GM23338 (cell line): ENCODE results near the gene DNAH11. TPM values are rescaled to one million over a fixed set of nuclear protein-coding genes. Genes with fewer than 3 reads are reported as not detected.

Source experiments
- ATAC-seq: fragments of 200-7000 bp; cut with Tn5 transposase; 3 replicates; pipeline ENCODE4 v1.9.1; 2020
- DNase-seq: peaks from one replicate; pipeline ENCODE4 v3.0.0-alpha.2; 2015; ENCODE audit warnings: low spot score
- H2AFZ ChIP-seq: fragments of 200-600 bp; sonication (generic); 2 replicates; pipeline ENCODE4 v1.8.0; 2016; ENCODE audit warnings: antibody characterized with exemption, mild to moderate bottlenecking, moderate library complexity
- H3F3A ChIP-seq: fragments of 200-600 bp; sonication (generic); replicated peaks from 2 replicates; pipeline ENCODE4 v1.8.0; 2017; ENCODE audit warnings: antibody characterized with exemption, mixed run types, low read depth
- H3K27ac ChIP-seq: fragments of 200-600 bp; sonication (generic); 2 replicates; pipeline ENCODE4 v1.6.1; 2016; ENCODE audit warnings: low read depth
- H3K27me3 ChIP-seq: fragments of 200-600 bp; sonication (generic); 2 replicates; pipeline ENCODE4 v1.8.0; 2016; ENCODE audit warnings: mild to moderate bottlenecking, mixed run types, moderate library complexity; ENCODE audit not compliant: insufficient read depth
- H3K36me3 ChIP-seq: fragments of 200-600 bp; sonication (generic); 2 replicates; pipeline ENCODE4 v1.8.0; 2016; ENCODE audit warnings: mild to moderate bottlenecking; ENCODE audit not compliant: insufficient read depth
- H3K4me1 ChIP-seq: fragments of 200-600 bp; sonication (generic); 2 replicates; pipeline ENCODE4 v1.8.0; 2016; ENCODE audit warnings: mild to moderate bottlenecking, moderate library complexity; ENCODE audit not compliant: insufficient read depth
- H3K4me2 ChIP-seq: fragments of 200-600 bp; sonication (generic); 2 replicates; pipeline ENCODE4 v1.7.1; 2017; ENCODE audit warnings: mixed run types
- H3K4me3 ChIP-seq: fragments of 200-600 bp; sonication (generic); 2 replicates; pipeline ENCODE4 v1.6.1; 2016; ENCODE audit warnings: mixed run types
- H3K79me2 ChIP-seq: fragments of 200-600 bp; sonication (generic); replicated peaks from 2 replicates; pipeline ENCODE4 v1.8.0; 2017; ENCODE audit warnings: mild to moderate bottlenecking; ENCODE audit not compliant: insufficient read depth
- H3K9me2 ChIP-seq: fragments of 200-600 bp; sonication (generic); 2 replicates; pipeline ENCODE4 v1.8.0; 2017; ENCODE audit not compliant: insufficient read depth
- H4K20me1 ChIP-seq: fragments of 200-600 bp; sonication (generic); replicated peaks from 2 replicates; pipeline ENCODE4 v1.8.0; 2017; ENCODE audit warnings: mild to moderate bottlenecking; ENCODE audit not compliant: insufficient read depth
- H3K27ac Mint-ChIP-seq: 2 replicates; pipeline ENCODE4 v1.8.0; 2020; ENCODE audit warnings: inconsistent platforms, mild to moderate bottlenecking, moderate library complexity, mixed read lengths
- H3K27me3 Mint-ChIP-seq: 3 replicates; pipeline ENCODE4 v1.8.0; 2022; ENCODE audit warnings: low read depth, mild to moderate bottlenecking, moderate library complexity, mixed read lengths, inconsistent platforms; ENCODE audit not compliant: insufficient read depth, poor library complexity
- H3K36me3 Mint-ChIP-seq: 3 replicates; pipeline ENCODE4 v1.8.0; 2021; ENCODE audit warnings: low read depth, mild to moderate bottlenecking, inconsistent platforms, moderate library complexity, mixed read lengths
- H3K4me1 Mint-ChIP-seq: 3 replicates; pipeline ENCODE4 v1.8.0; 2020; ENCODE audit warnings: mild to moderate bottlenecking, inconsistent platforms, mixed read lengths
- H3K4me3 Mint-ChIP-seq: 3 replicates; pipeline ENCODE4 v1.8.0; 2021; ENCODE audit warnings: moderate library complexity, mild to moderate bottlenecking, inconsistent platforms, mixed read lengths
- H3K9me3 Mint-ChIP-seq: 3 replicates; pipeline ENCODE4 v1.8.0; 2020; ENCODE audit warnings: moderate library complexity, mild to moderate bottlenecking, inconsistent platforms, mixed read lengths
- CREB1 ChIP-seq: fragments of 250-450 bp; sonication (Bioruptor Pico); IDR thresholded peaks from 2 replicates; pipeline ENCODE4 v1.5.0; 2020; ENCODE audit warnings: low read depth, mild to moderate bottlenecking, moderate library complexity
- CTCF ChIP-seq, 2 experiments: fragments of 200-600 bp in 1 of 2; sonication (generic) in 1 of 2; conservative IDR thresholded peaks; 2 replicates each; pipeline versions ENCODE4 v1.5.1 to v1.6.1; 2016 to 2017; ENCODE audit warnings: antibody characterized with exemption in 2 of 2, low read depth in 2 of 2, mild to moderate bottlenecking in 2 of 2, moderate library complexity in 1 of 2
- EZH2 ChIP-seq: fragments of 200-600 bp; sonication (generic); IDR thresholded peaks from one replicate; pipeline ENCODE4 v1.8.0; 2017; ENCODE audit warnings: antibody characterized with exemption, mild to moderate bottlenecking, low read depth; ENCODE audit not compliant: unreplicated experiment
- EZH2phosphoT487 ChIP-seq: fragments of 200-600 bp; sonication (generic); IDR thresholded peaks from one replicate; pipeline ENCODE4 v1.8.1; 2018; ENCODE audit warnings: antibody characterized with exemption; ENCODE audit not compliant: unreplicated experiment
- JUNB ChIP-seq: IDR thresholded peaks from one replicate; pipeline ENCODE4 v1.6.1; 2016; ENCODE audit warnings: antibody characterized with exemption; ENCODE audit not compliant: unreplicated experiment
- NANOG ChIP-seq: IDR thresholded peaks from 2 replicates; pipeline ENCODE4 v1.6.1; 2016; ENCODE audit warnings: antibody characterized with exemption, borderline replicate concordance
- POLR2AphosphoS5 ChIP-seq: IDR thresholded peaks from 2 replicates; pipeline ENCODE4 v1.6.1; 2016; ENCODE audit warnings: antibody characterized with exemption, low read depth
- STAT1 ChIP-seq: IDR thresholded peaks from one replicate; pipeline ENCODE4 v1.6.1; 2016; ENCODE audit warnings: antibody characterized with exemption; ENCODE audit not compliant: unreplicated experiment
- ZNF114 ChIP-seq: fragments of 250-450 bp; sonication (Bioruptor Pico); IDR thresholded peaks from 2 replicates; pipeline ENCODE4 v1.5.0; 2020; ENCODE audit warnings: mild to moderate bottlenecking, moderate library complexity
- ZNF331 ChIP-seq: fragments of 250-450 bp; sonication (Bioruptor Pico); IDR thresholded peaks from 2 replicates; pipeline ENCODE4 v1.5.0; 2020; ENCODE audit warnings: low read depth, mild to moderate bottlenecking, moderate library complexity
- polyA plus RNA-seq: library from polyadenylated mRNA; unstranded; fragments of >200 nt; fragmentation: Nextera tagmentation; extraction: Ambion mirVana; gene quantifications from 2 replicates; pipeline ENCODE4 v1.2.1, GENCODE V29; 2016
- total RNA-seq: library from RNA; depleted of rRNA; stranded (reverse); fragments of >200 nt; shearing (Covaris generic); gene quantifications from 2 replicates; pipeline ENCODE4 v1.2.3, GENCODE V29; 2014
- TF ChIP-seq, protein P1 (sequence below): fragments of 250-450 bp; sonication (Bioruptor Pico); IDR thresholded peaks from 2 replicates; pipeline ENCODE4 v1.5.0; 2020; ENCODE audit warnings: mild to moderate bottlenecking, moderate library complexity
- TF ChIP-seq, protein P2 (sequence below): IDR thresholded peaks from one replicate; pipeline ENCODE4 v1.6.1; 2018; ENCODE audit warnings: antibody characterized with exemption; ENCODE audit not compliant: unreplicated experiment
- TF ChIP-seq, protein P3 (sequence below): IDR thresholded peaks from 2 replicates; pipeline ENCODE4 v1.6.1; 2016; ENCODE audit warnings: antibody characterized with exemption

The DNAH11 gene
- total and polyA plus RNA-seq, 2 experiments from 2014 or later: 9.3 TPM

GRCh38 chr7:21777921-21778320, 235.1 kb downstream of the DNAH11 start:
- no peak overlapping the region for H3K27ac Mint-ChIP-seq
- Histone ChIP-seq H3F3A (0 out of 2 replicates have a peak, but pooled peaks cover 4% of the 10 kb centered on the region), H3K36me3 (no peaks in the 10 kb centered on the region), H3K79me2 (no peaks in the 10 kb centered on the region), H3K9me2 (peaks cover 3% of the 10 kb centered on the region; the same call in 1 of the 2 replicates), H3K4me2 (no peak overlapping the region), H3K4me1 (peaks cover 26% of the 10 kb centered on the region), H2AFZ (no peak overlapping the region), H3K4me3 (no peak overlapping the region), H3K27ac (no peak overlapping the region), H4K20me1 (no peaks in the 10 kb centered on the region), H3K27me3 (no peaks in the 10 kb centered on the region)
- H3K9me3 Mint-ChIP-seq: no peaks in the 10 kb centered on the region; the same call in 2 of the 3 replicates
- H3K4me1 Mint-ChIP-seq: peaks cover 31% of the 10 kb centered on the region
- DNase-seq (no peak), ATAC-seq (no peak)
- TF ChIP-seq CTCF (conservative IDR thresholded peaks at IDR 0.05; ENCODE audit: low read depth in 2 of 2) (no peak), NANOG (no peak), ZNF331 (CRISPR knock-in tag) (no peak), POLR2AphosphoS5 (no peak), EZH2 (no peak), CREB1 (CRISPR knock-in tag) (no peak), STAT1 (no peak), ZNF114 (CRISPR knock-in tag) (no peak), JUNB (no peak), EZH2phosphoT487 (no peak)
- TF ChIP-seq, protein P1, sequence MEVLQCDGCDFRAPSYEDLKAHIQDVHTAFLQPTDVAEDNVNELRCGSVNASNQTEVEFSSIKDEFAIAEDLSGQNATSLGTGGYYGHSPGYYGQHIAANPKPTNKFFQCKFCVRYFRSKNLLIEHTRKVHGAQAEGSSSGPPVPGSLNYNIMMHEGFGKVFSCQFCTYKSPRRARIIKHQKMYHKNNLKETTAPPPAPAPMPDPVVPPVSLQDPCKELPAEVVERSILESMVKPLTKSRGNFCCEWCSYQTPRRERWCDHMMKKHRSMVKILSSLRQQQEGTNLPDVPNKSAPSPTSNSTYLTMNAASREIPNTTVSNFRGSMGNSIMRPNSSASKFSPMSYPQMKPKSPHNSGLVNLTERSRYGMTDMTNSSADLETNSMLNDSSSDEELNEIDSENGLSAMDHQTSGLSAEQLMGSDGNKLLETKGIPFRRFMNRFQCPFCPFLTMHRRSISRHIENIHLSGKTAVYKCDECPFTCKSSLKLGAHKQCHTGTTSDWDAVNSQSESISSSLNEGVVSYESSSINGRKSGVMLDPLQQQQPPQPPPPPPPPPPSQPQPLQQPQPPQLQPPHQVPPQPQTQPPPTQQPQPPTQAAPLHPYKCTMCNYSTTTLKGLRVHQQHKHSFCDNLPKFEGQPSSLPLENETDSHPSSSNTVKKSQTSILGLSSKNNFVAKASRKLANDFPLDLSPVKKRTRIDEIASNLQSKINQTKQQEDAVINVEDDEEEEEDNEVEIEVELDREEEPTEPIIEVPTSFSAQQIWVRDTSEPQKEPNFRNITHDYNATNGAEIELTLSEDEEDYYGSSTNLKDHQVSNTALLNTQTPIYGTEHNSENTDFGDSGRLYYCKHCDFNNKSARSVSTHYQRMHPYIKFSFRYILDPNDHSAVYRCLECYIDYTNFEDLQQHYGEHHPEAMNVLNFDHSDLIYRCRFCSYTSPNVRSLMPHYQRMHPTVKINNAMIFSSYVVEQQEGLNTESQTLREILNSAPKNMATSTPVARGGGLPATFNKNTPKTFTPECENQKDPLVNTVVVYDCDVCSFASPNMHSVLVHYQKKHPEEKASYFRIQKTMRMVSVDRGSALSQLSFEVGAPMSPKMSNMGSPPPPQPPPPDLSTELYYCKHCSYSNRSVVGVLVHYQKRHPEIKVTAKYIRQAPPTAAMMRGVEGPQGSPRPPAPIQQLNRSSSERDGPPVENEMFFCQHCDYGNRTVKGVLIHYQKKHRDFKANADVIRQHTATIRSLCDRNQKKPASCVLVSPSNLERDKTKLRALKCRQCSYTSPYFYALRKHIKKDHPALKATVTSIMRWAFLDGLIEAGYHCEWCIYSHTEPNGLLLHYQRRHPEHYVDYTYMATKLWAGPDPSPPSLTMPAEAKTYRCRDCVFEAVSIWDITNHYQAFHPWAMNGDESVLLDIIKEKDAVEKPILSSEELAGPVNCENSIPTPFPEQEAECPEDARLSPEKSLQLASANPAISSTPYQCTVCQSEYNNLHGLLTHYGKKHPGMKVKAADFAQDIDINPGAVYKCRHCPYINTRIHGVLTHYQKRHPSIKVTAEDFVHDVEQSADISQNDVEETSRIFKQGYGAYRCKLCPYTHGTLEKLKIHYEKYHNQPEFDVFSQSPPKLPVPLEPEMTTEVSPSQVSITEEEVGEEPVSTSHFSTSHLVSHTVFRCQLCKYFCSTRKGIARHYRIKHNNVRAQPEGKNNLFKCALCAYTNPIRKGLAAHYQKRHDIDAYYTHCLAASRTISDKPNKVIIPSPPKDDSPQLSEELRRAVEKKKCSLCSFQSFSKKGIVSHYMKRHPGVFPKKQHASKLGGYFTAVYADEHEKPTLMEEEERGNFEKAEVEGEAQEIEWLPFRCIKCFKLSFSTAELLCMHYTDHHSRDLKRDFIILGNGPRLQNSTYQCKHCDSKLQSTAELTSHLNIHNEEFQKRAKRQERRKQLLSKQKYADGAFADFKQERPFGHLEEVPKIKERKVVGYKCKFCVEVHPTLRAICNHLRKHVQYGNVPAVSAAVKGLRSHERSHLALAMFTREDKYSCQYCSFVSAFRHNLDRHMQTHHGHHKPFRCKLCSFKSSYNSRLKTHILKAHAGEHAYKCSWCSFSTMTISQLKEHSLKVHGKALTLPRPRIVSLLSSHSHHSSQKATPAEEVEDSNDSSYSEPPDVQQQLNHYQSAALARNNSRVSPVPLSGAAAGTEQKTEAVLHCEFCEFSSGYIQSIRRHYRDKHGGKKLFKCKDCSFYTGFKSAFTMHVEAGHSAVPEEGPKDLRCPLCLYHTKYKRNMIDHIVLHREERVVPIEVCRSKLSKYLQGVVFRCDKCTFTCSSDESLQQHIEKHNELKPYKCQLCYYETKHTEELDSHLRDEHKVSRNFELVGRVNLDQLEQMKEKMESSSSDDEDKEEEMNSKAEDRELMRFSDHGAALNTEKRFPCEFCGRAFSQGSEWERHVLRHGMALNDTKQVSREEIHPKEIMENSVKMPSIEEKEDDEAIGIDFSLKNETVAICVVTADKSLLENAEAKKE (CRISPR knock-in tag): no peak
- TF ChIP-seq, protein P2, sequence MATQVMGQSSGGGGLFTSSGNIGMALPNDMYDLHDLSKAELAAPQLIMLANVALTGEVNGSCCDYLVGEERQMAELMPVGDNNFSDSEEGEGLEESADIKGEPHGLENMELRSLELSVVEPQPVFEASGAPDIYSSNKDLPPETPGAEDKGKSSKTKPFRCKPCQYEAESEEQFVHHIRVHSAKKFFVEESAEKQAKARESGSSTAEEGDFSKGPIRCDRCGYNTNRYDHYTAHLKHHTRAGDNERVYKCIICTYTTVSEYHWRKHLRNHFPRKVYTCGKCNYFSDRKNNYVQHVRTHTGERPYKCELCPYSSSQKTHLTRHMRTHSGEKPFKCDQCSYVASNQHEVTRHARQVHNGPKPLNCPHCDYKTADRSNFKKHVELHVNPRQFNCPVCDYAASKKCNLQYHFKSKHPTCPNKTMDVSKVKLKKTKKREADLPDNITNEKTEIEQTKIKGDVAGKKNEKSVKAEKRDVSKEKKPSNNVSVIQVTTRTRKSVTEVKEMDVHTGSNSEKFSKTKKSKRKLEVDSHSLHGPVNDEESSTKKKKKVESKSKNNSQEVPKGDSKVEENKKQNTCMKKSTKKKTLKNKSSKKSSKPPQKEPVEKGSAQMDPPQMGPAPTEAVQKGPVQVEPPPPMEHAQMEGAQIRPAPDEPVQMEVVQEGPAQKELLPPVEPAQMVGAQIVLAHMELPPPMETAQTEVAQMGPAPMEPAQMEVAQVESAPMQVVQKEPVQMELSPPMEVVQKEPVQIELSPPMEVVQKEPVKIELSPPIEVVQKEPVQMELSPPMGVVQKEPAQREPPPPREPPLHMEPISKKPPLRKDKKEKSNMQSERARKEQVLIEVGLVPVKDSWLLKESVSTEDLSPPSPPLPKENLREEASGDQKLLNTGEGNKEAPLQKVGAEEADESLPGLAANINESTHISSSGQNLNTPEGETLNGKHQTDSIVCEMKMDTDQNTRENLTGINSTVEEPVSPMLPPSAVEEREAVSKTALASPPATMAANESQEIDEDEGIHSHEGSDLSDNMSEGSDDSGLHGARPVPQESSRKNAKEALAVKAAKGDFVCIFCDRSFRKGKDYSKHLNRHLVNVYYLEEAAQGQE: no peak
- TF ChIP-seq, protein P3, sequence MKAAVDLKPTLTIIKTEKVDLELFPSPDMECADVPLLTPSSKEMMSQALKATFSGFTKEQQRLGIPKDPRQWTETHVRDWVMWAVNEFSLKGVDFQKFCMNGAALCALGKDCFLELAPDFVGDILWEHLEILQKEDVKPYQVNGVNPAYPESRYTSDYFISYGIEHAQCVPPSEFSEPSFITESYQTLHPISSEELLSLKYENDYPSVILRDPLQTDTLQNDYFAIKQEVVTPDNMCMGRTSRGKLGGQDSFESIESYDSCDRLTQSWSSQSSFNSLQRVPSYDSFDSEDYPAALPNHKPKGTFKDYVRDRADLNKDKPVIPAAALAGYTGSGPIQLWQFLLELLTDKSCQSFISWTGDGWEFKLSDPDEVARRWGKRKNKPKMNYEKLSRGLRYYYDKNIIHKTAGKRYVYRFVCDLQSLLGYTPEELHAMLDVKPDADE: no peak
- no peak overlapping the region for H3K4me3 Mint-ChIP-seq
- peaks cover 3% of the 10 kb centered on the region; the same call in 1 of the 3 replicates for H3K36me3 Mint-ChIP-seq
- H3K27me3 Mint-ChIP-seq: no peaks in the 10 kb centered on the region
